IMR-90 (cell line): ENCODE data around the gene RWDD1. TPM values are rescaled to one million over a fixed set of nuclear protein-coding genes. Genes with fewer than 3 reads are reported as not detected.

Source experiments
- ATAC-seq: fragments of 200-7000 bp; cut with Tn5 transposase; 2 replicates; pipeline ENCODE4 v1.9.1; 2020; ENCODE audit warnings: low read depth, mild to moderate bottlenecking, moderate library complexity
- BruUV-seq: library from RNA; stranded (reverse); fragments of 400-500 nt; replicated peaks from 2 replicates; lab custom pipeline; 2021; lab: Mats Ljungman, UMichigan
- CTCF ChIA-PET: fragments of 300-600 bp; formaldehyde crosslinking; extraction: SDS; loops from one replicate; lab custom pipeline; 2021; ENCODE audit warnings: antibody characterized with exemption; lab: Yijun Ruan, JAX
- POLR2A ChIA-PET: fragments of 300-600 bp; sonication (Branson Sonifier 250); formaldehyde crosslinking; loops from one replicate; lab custom pipeline; 2022; ENCODE audit warnings: antibody characterized with exemption; ENCODE audit not compliant: unreplicated experiment; lab: Charles Lee
- DNase-seq: peaks from one replicate; pipeline ENCODE4 v3.0.0; 2013
- H2AFZ ChIP-seq: replicated peaks from 2 replicates; pipeline ENCODE3; 2013; ENCODE audit warnings: low read length, mild to moderate bottlenecking; ENCODE audit not compliant: poor library complexity
- H2AK5ac ChIP-seq: 2 replicates; pipeline ENCODE4 v1.6.1; 2013; ENCODE audit warnings: low read depth, low read length, inconsistent platforms
- H2AK9ac ChIP-seq: replicated peaks from 2 replicates; pipeline ENCODE3; 2013; ENCODE audit warnings: mild to moderate bottlenecking, low read depth, low read length, moderate library complexity; ENCODE audit not compliant: poor library complexity
- H2BK120ac ChIP-seq: 2 replicates; pipeline ENCODE4 v1.6.1; 2013; ENCODE audit warnings: low read depth, low read length, inconsistent platforms
- H2BK15ac ChIP-seq: 3 replicates; pipeline ENCODE4 v1.6.1; 2013; ENCODE audit warnings: low read depth, low read length, inconsistent platforms
- H2BK20ac ChIP-seq: 2 replicates; pipeline ENCODE4 v1.6.1; 2013; ENCODE audit warnings: low read depth, mild to moderate bottlenecking, inconsistent platforms, low read length, moderate library complexity
- H2BK5ac ChIP-seq: 2 replicates; pipeline ENCODE4 v1.6.1; 2013; ENCODE audit warnings: mild to moderate bottlenecking, low read depth, low read length, inconsistent platforms; ENCODE audit not compliant: poor library complexity, severe bottlenecking
- H3K14ac ChIP-seq: replicated peaks from 2 replicates; pipeline ENCODE4 v1.6.1; 2013; ENCODE audit warnings: low read depth, low read length, inconsistent platforms
- H3K18ac ChIP-seq: 2 replicates; pipeline ENCODE4 v1.6.1; 2013; ENCODE audit warnings: low read depth, low read length, control low read depth
- H3K23ac ChIP-seq: 2 replicates; pipeline ENCODE4 v1.6.1; 2013; ENCODE audit warnings: low read depth, low read length, inconsistent platforms
- H3K27ac ChIP-seq: 2 replicates; pipeline ENCODE4 v1.5.1; 2013; ENCODE audit warnings: mild to moderate bottlenecking, control low read depth, low read length; ENCODE audit not compliant: insufficient read depth
- H3K27me3 ChIP-seq: 2 replicates; pipeline ENCODE4 v1.6.1; 2013; ENCODE audit warnings: low read length; ENCODE audit not compliant: control insufficient read depth, insufficient read depth
- H3K36me3 ChIP-seq: 2 replicates; pipeline ENCODE4 v1.6.1; 2013; ENCODE audit warnings: low read length, mixed read lengths; ENCODE audit not compliant: control insufficient read depth, insufficient read depth
- H3K4ac ChIP-seq: 2 replicates; pipeline ENCODE4 v1.6.1; 2013; ENCODE audit warnings: low read depth, low read length, inconsistent platforms
- H3K4me1 ChIP-seq: 2 replicates; pipeline ENCODE4 v1.6.1; 2013; ENCODE audit warnings: low read length, mixed read lengths; ENCODE audit not compliant: control insufficient read depth, insufficient read depth
- H3K4me2 ChIP-seq: 2 replicates; pipeline ENCODE4 v1.6.1; 2013; ENCODE audit warnings: low read depth, mild to moderate bottlenecking, control low read depth, low read length, moderate library complexity
- H3K4me3 ChIP-seq: 2 replicates; pipeline ENCODE4 v1.5.1; 2013; ENCODE audit warnings: low read depth, mild to moderate bottlenecking, control low read depth, low read length, moderate library complexity; ENCODE audit not compliant: insufficient read depth
- H3K56ac ChIP-seq: 2 replicates; pipeline ENCODE4 v1.6.1; 2013; ENCODE audit warnings: low read length, inconsistent platforms; ENCODE audit not compliant: insufficient read depth; ENCODE audit errors: extremely low read depth
- H3K79me1 ChIP-seq, 2 experiments: 2 replicates each; pipeline ENCODE4 v1.6.1; 2013; ENCODE audit warnings: low read length in 2 of 2, inconsistent platforms in 1 of 2, low read depth in 1 of 2
- H3K9ac ChIP-seq: 2 replicates; pipeline ENCODE4 v1.6.1; 2013; ENCODE audit warnings: low read depth, low read length, control low read depth
- H3K9me1 ChIP-seq: 2 replicates; pipeline ENCODE4 v1.6.1; 2013; ENCODE audit warnings: low read length, inconsistent platforms; ENCODE audit not compliant: insufficient read depth
- H3K9me3 ChIP-seq: 2 replicates; pipeline ENCODE4 v1.6.1; 2013; ENCODE audit warnings: low read length; ENCODE audit not compliant: control insufficient read depth, insufficient read depth
- H4K20me1 ChIP-seq: 2 replicates; pipeline ENCODE4 v1.6.1; 2013; ENCODE audit warnings: low read length, inconsistent platforms; ENCODE audit not compliant: insufficient read depth
- H4K5ac ChIP-seq: 2 replicates; pipeline ENCODE4 v1.6.1; 2013; ENCODE audit warnings: mild to moderate bottlenecking, low read depth, low read length, control low read depth
- H4K8ac ChIP-seq, 2 experiments: 2 replicates each; pipeline ENCODE4 v1.6.1; 2013; ENCODE audit warnings: low read depth in 2 of 2, low read length in 2 of 2, control low read depth in 1 of 2, inconsistent platforms in 1 of 2
- H4K91ac ChIP-seq: 2 replicates; pipeline ENCODE4 v1.6.1; 2013; ENCODE audit warnings: low read depth, low read length, inconsistent platforms; ENCODE audit not compliant: insufficient read depth
- CEBPB ChIP-seq: IDR thresholded peaks from 2 replicates; pipeline ENCODE4 v1.6.1; 2012; ENCODE audit warnings: low read depth, low read length, improper control_type of control experiment
- CHD1 ChIP-seq: IDR thresholded peaks from 2 replicates; pipeline ENCODE4 v1.6.1; 2012; ENCODE audit warnings: low read depth, low read length, improper control_type of control experiment
- CTCF ChIP-seq: conservative IDR thresholded peaks from 2 replicates; pipeline ENCODE4 v1.5.1; 2012; ENCODE audit warnings: mild to moderate bottlenecking, low read depth, low read length, improper control_type of control experiment
- MAFK ChIP-seq: IDR thresholded peaks from 2 replicates; pipeline ENCODE4 v1.6.1; 2012; ENCODE audit warnings: low read depth, low read length, improper control_type of control experiment
- MXI1 ChIP-seq: IDR thresholded peaks from 2 replicates; pipeline ENCODE4 v1.6.1; 2012; ENCODE audit warnings: low read depth, mild to moderate bottlenecking, low read length, moderate library complexity, borderline replicate concordance
- NFE2L2 ChIP-seq: fragments of 150-350 bp; IDR thresholded peaks from 2 replicates; pipeline ENCODE4 v1.6.1; 2016; ENCODE audit warnings: low read depth, mild to moderate bottlenecking, low read length
- POLR2A ChIP-seq: IDR thresholded peaks from 2 replicates; pipeline ENCODE4 v1.6.1; 2012; ENCODE audit warnings: mild to moderate bottlenecking, low read depth, low read length
- RCOR1 ChIP-seq: IDR thresholded peaks from 2 replicates; pipeline ENCODE4 v1.6.1; 2012; ENCODE audit warnings: mild to moderate bottlenecking, low read length, improper control_type of control experiment; ENCODE audit not compliant: insufficient replicate concordance
- RFX5 ChIP-seq: IDR thresholded peaks from 2 replicates; pipeline ENCODE4 v1.8.0; 2012; ENCODE audit warnings: low read depth, mild to moderate bottlenecking, low read length, moderate library complexity
- SMC3 ChIP-seq: fragments of 150-350 bp; IDR thresholded peaks from 2 replicates; pipeline ENCODE4 v1.6.1; 2016; ENCODE audit warnings: low read depth, mild to moderate bottlenecking, antibody characterized with exemption, low read length, moderate library complexity
- USF2 ChIP-seq: fragments of 150-350 bp; IDR thresholded peaks from 2 replicates; pipeline ENCODE4 v1.6.1; 2017; ENCODE audit warnings: mild to moderate bottlenecking, antibody characterized with exemption, low read length, low read depth
- WGBS, 2 experiments: methylation state at CpG; one replicate each; pipeline versions ENCODE4 v1.1.5 to v1.1.7; 2013; ENCODE audit warnings: missing lambda C conversion rate in 2 of 2; ENCODE audit not compliant: insufficient read length in 1 of 2; ENCODE audit errors: extremely low coverage in 2 of 2; 5-methylcytosine and 5-hydroxymethylcytosine counted together
- dilution Hi-C: fragments of 300-500 bp; cut with HindIII; formaldehyde crosslinking; loops from one replicate; pipeline ENCODE4 v1.14.3; 2018; ENCODE audit warnings: low sequenced_read_pairs; ENCODE audit not compliant: unreplicated experiment
- in situ Hi-C: fragments of 300-500 bp; cut with MboI; formaldehyde crosslinking; loops from 3 replicates; pipeline ENCODE4 v1.14.3; 2019; ENCODE audit warnings: low sequenced_read_pairs, inconsistent platforms, mixed read lengths
- intact Hi-C: fragments of 100-400 bp; cut with micrococcal nuclease; formaldehyde crosslinking; loops from 2 replicates; pipeline ENCODE4 v1.10.0; 2022
- polyA plus RNA-seq, 3 experiments: library from polyadenylated mRNA; depleted of rRNA; stranded (reverse); fragments of >200 nt; gene quantifications; 2 replicates each; pipeline ENCODE4 v1.2.3, GENCODE V29; 2012; ENCODE audit warnings: low replicate concordance in 1 of 3
- total RNA-seq: library from RNA; depleted of rRNA; stranded (reverse); fragments of >200 nt; gene quantifications from 2 replicates; pipeline ENCODE4 v1.2.3, GENCODE V29; 2012

The RWDD1 gene
- total and polyA plus RNA-seq, 2 of the 4 experiments (the other 2 are of a cell fraction) = 23.6 to 92.8 TPM

- no peaks in the 10 kb centered on the region for H3K27me3 ChIP-seq
- POLR2A ChIA-PET = no interaction called here
- no peak overlapping the region for H2AK5ac ChIP-seq
- dilution Hi-C loops (no loop called here), intact Hi-C loops (no loop called here), in situ Hi-C loops (no loop called here)
- H2AFZ ChIP-seq = no peak overlapping the region
- no peak overlapping the region for H2BK20ac ChIP-seq
- H2BK5ac ChIP-seq = peak overlapping the region; percentile 76
- no peak overlapping the region for H3K14ac ChIP-seq
- H3K56ac ChIP-seq = no peak overlapping the region
- BruUV-seq = no TSS peak
- H3K9ac ChIP-seq = no peak overlapping the region
- H3K18ac ChIP-seq = no peak overlapping the region
- H3K4me1 ChIP-seq = no peaks in the 10 kb centered on the region
- CTCF ChIA-PET = interaction anchor here (1.0 kb wide), 1 partner anchor 312 kb away, joined by 4 read pairs; no protein-coding TSS in a partner anchor
- H3K27ac ChIP-seq = no peak overlapping the region
- H2BK15ac ChIP-seq = no peak overlapping the region
- H3K23ac ChIP-seq = no peak overlapping the region
- no peak overlapping the region for H2AK9ac ChIP-seq
- H4K5ac ChIP-seq = no peak overlapping the region
- no peak overlapping the region for H4K8ac ChIP-seq
- TF ChIP-seq NFE2L2 = no peak
- TF ChIP-seq POLR2A = no peak
- TF ChIP-seq SMC3 = no peak
- TF ChIP-seq CEBPB = no peak
- TF ChIP-seq MXI1 = no peak
- no peak for TF ChIP-seq MAFK
- no peak for TF ChIP-seq CTCF
- TF ChIP-seq RFX5 = no peak
- TF ChIP-seq USF2 = no peak
- TF ChIP-seq CHD1 = no peak
- TF ChIP-seq RCOR1 = no peak
- no peak overlapping the region for H3K4ac ChIP-seq
- H3K9me3 ChIP-seq = no peaks in the 10 kb centered on the region
- peaks cover 12 to 31% of the 10 kb centered on the region in 2 experiments for H3K79me1 ChIP-seq
- no peaks in the 10 kb centered on the region; the same call in 1 of the 2 replicates for H4K20me1 ChIP-seq
- DNase-seq (peak; percentile 74), ATAC-seq (peak; percentile 64)
- peak overlapping the region; percentile 69; the same call in 1 of the 2 replicates for H3K4me2 ChIP-seq
- WGBS, 2 experiments = no CpG with 5 or more reads among the region's 2 CpGs
- no peak overlapping the region for H4K91ac ChIP-seq
- no peak overlapping the region for H3K4me3 ChIP-seq
- H3K36me3 ChIP-seq = peaks cover 9% of the 10 kb centered on the region
- no peaks in the 10 kb centered on the region for H3K9me1 ChIP-seq
- H2BK120ac ChIP-seq = no peak overlapping the region
Measured at GRCh38 chr6:116580198-116580597, 8.9 kb downstream of the RWDD1 start.
